ENCODE measurements around the gene BRCA2.

Gene BRCA2

DNA sequence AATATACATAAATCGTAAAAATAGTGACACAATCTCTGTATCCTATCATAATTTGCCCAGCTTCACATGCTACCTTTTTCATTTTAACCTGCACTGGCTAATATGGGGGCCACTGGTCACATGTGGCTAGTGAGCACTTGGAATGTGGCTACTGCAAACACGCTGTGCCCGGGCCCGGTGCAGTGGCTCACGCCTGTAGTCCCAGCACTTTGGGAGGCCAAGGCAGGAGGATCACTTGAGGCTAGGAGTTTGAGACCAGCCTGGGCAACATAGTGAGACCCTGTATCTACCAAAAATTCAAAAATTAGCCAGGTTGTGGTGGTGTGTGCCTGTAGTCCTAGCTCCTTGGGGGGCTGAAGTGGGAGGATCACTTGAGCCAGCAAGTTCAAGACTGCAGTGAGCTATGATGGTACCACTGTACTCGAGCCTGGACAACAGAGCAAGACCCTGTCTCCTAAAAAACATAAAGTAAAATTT lies 114.2 kb downstream of the BRCA2 start:
- no peak for DNase-seq

GRCh38 chr13:32430018-32430747 lies 114.9 kb downstream of the BRCA2 start:
- peak; percentile 89 for DNase-seq

DNA sequence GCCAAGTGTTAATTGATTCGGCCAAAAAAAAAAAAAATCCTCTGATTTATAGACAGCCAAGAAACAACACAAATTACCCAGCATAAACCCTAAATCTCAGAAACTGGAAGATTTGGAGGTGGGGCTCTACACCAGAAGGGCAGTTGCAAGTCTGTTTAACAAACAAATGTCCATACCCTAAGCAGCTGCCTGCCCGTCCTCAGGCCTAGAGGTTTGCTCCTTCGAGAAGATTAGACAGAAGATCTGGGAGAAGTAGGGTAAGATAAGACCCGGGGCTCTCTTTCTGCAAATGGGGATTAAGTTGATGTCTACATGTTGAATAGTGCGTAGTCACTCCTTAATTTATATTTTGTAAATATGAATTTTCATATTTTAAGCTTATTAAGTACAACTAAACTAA lies 116.1 kb downstream of the BRCA2 start:
- no peak for DNase-seq

DNA sequence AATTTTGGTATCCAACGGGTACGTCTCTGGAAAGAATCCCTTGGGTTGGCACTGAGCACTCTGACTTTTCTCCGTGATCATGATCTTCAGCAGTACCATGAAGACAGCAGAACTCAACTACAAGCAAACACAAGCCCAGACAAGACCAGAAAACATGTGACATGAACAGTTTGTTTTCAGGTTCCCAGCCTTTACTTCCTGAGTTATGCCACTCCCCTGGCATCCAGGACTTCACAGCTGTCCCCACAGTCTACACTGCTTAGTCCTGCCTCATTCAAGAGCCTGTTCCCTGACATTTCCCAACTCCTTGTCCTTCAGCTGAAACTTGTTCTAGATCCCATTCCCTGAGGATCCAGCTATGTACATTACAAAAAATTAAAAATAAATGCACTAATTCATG lies 117.5 kb downstream of the BRCA2 start:
- no peak for DNase-seq

DNA sequence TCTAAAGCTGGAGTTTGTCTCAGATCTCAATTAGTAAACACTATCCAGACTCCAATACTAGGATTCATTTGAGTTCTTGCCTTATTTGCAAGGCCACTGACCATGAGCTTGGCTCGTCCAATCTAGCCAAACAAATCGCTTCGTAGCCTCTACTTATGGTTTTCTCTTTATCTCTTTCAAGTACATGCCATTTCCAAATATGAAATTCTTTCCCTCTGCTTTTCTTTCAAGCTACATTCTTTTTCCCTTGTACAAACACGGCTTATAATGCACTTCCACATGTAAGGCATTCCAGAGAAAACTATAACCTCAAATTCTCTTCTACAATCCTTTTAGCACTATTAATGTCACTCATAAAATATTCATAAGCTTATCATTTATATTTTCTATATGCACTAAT lies 123.6 kb downstream of the BRCA2 start:
- no peak for DNase-seq

- DNase-seq, result peak; percentile 65
These were observed 127.8 kb downstream of the BRCA2 start for GRCh38 chr13:32443111-32443510.

DNA sequence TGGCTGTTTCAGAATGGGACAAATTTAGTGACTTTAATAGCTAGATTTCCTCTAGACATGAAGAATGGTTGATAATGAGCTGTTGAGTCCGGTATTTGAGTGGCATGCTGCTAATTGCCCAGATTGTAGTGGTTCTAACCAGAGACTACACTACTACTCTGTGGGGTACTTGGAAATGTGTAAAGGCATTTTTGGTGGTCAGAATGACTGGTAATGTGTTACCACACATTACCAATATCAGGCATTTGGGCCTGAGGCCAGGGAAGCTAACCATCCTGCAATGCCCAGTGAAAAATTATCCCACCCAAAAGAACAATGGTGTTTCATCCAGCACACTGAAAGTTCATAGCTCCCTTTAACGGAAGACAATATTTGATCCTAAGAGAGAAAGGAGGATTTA lies 130.2 kb downstream of the BRCA2 start:
- no peak for DNase-seq

GRCh38 chr13:32446220-32446619 lies 130.9 kb downstream of the BRCA2 start:
- no peak for DNase-seq

GRCh38 chr13:32446773-32447465 lies 131.6 kb downstream of the BRCA2 start:
- DNase-seq, result peak; percentile 37

DNA sequence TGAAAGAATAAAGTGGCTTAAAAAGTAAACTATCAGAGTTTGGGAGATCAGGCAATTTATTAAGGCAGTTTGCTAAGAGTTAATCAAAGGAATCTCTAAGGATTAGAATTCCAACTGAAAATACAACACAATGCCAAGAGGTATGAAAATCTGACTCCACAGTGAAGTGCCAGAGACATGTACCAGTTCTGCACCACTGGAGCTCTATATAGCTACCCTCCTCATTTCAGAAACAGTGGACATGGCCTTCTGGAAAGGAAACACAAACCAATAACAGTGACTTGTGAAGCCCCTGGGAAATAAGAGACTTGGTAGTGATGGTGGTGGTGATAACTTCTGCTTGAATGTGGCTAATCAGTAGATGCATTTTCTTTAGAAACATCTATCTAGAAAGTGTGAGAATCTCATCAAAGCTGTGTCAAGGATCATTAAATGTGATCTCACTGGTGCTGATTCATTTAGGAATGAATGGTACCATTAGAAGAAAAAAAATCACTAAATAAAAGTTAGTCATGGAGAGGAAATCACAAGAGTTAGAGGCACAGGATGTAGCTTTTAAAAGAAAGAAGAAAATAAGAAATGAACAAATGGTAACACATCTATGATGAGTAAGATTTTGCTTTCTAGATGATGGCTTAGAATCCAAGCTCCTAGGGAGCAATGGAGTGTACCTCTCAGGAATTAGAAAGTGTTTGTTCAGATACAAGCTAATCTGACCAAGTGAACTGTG lies 132.8 kb downstream of the BRCA2 start:
- no peak for DNase-seq

DNA sequence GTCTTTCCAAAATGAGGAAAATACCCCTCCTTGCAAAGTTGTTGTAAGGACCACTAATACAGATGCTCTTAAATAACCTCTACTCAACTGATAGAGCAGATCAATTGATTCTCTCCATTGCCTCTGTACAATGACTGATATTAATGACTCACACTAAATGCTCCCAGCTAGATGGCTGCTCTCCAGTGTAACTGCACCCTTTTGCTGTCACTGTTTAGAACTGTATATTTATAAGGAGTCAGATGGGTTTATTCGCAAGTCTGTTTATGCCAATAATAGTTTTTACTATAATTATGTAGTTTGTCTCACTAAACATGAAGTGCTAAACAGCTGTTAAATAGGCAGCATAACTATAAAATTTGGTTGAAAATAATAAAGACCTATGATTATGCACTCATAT lies 133.7 kb downstream of the BRCA2 start:
- DNase-seq, result no peak
